RCC 7860 (cell line): Measurements from ENCODE around the gene FCRLA.
"Not testable (repeated sequence)": the region's sequence is repeated elsewhere in the genome, so short reads cannot be mapped to it uniquely, and the experiment has no call there.

Experiments
- DNase-seq: peaks from one replicate; pipeline ENCODE4 v3.0.0-alpha.2; 2015; ENCODE audit warnings: low spot score
- FAIRE-seq: peaks from 2 replicates; lab custom pipeline; 2012; peaks lifted over from hg19 to GRCh38; lab: Jason Lieb, UNC

FCRLA gene, protein sequence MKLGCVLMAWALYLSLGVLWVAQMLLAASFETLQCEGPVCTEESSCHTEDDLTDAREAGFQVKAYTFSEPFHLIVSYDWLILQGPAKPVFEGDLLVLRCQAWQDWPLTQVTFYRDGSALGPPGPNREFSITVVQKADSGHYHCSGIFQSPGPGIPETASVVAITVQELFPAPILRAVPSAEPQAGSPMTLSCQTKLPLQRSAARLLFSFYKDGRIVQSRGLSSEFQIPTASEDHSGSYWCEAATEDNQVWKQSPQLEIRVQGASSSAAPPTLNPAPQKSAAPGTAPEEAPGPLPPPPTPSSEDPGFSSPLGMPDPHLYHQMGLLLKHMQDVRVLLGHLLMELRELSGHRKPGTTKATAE

GRCh38 chr1:161706482-161707347 lies at the start of gene FCRLA:
FCRLA (plus strand) TSS chr1:161707229; CDS start chr1:161707265, 36 bp downstream.
- FAIRE-seq: peak; percentile 15
- peak; percentile 81 for DNase-seq

- FAIRE-seq, DNase-seq: not testable (repeated sequence)
These were observed 48.5 kb upstream of the FCRLA start for GRCh38 chr1:161658524-161658923.

DNA sequence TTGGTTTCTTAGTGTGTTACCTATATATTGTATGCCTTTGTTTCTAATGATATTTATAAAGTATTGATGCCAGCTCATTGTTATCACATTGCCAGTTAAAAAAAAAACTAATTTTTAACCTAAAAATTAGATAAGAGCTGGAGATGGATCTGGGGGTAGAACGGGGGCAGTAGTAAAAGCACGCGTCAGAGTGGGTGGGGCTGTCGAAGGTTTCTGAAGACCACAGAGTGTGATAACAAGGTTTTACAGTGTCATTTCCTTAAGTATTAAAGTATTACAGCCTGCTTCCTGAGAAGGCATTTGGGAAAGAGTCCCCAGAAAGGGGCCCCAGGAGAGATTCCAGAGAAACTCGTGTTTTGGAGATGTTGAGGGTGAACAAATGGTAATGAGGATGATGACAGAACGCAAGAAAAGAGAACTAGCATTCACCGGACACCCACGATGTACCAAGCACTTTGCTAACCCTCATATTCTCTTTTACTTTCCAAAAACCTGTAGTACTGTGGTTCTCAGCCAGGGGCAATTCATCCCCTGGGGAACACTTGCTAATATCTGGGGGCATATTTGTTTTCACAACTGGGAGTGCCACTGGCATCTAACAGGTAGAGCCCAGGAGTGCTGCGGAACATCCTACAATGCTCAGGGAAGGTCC lies 45.2 kb upstream of the FCRLA start:
- FAIRE-seq: not testable (repeated sequence)

DNA sequence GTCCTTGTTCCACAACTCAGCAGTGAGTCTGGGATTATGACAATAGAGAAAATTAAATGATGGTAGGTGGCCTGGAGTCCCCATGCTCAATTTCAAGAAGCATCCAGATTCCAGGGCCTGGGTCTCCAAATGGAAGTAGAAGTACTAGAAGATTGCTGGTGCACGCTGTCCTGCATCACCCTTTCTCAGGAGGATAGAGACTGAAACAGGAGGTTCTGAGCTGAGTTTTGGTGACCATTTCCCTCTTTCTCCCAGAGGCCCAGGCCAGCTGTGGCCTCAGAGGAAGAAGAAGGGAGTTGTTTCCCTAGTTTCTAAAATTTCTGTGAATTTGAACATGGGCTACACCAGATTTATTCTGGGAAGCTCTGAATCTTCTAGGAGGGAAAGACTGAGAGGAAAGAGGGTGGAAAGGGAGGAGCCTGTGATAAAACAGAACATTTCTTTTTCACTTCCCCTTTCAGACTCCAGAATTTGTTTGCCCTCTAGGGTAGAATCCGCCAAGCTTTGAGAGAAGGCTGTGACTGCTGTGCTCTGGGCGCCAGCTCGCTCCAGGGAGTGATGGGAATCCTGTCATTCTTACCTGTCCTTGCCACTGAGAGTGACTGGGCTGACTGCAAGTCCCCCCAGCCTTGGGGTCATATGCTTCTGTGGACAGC lies 44.2 kb upstream of the FCRLA start, which contains the start of gene FCGR2B:
Gene FCGR2B, plus strand, starts transcription at position 460 of the 656 bp plus-strand sequence. Its CDS starts 99 bp downstream, at position 559.
- DNase-seq, FAIRE-seq: not testable (repeated sequence)

More for the DNA sequence above, 45.2 kb upstream of the FCRLA start:
- DNase-seq: not testable (repeated sequence)

- DNase-seq, FAIRE-seq: not testable (repeated sequence)
These were observed 43.5 kb upstream of the FCRLA start for GRCh38 chr1:161663569-161663968.

GRCh38 chr1:161664689-161665088 lies 42.3 kb upstream of the FCRLA start:
- FAIRE-seq, DNase-seq: not testable (repeated sequence)

GRCh38 chr1:161671045-161672020 lies 35.7 kb upstream of the FCRLA start:
- not testable (repeated sequence) for DNase-seq, FAIRE-seq

DNA sequence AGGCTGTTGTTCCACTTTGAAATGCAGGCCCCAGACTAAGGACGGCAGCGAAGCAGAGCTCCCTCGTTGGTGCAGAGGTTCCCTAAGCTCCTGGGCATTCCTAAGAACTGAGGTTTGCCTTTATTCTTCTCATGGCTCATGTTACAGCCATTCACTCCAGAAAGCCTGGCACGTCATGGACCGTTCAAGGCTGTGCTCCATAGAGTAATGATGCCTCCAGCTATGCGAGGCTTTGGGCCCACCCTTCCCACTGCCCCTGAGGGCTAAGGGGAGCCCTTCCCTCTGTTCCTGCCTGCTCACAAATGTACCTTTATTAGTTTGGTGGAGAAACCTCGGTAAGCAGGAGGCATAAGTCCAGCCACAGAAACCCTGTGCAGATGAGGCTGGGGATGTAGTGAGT lies 33.6 kb upstream of the FCRLA start:
- DNase-seq, FAIRE-seq: not testable (repeated sequence)

- not testable (repeated sequence) for FAIRE-seq, DNase-seq
These were observed 32.6 kb upstream of the FCRLA start for GRCh38 chr1:161674447-161674846.

DNA sequence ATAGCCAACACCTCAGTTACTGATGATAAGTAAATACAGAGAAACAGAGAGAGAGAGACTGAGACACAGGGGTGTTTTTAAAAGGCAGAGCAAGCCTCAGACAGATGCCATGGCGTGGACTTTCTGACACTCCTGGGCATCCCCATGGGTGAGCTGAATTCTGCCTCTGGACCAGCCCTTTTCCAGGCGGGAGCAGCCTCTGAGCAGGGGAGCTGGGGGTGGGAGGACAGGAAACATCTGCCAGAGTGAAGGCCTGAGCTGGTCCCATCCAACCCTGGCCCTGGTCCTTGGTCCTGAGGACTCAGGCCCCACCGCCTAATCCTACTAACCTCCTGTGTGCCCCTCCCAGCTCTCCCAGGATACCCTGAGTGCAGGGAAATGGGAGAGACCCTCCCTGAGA lies 32.1 kb upstream of the FCRLA start:
- DNase-seq, FAIRE-seq: not testable (repeated sequence)

- FAIRE-seq: no peak
- no peak for DNase-seq
These were observed 30.6 kb upstream of the FCRLA start for GRCh38 chr1:161676441-161676840.

- DNase-seq (no peak), FAIRE-seq (no peak)
These were observed 29.9 kb upstream of the FCRLA start for GRCh38 chr1:161676958-161677689.

GRCh38 chr1:161678500-161678899 lies 28.5 kb upstream of the FCRLA start:
- DNase-seq: no peak
- FAIRE-seq: no peak

DNA sequence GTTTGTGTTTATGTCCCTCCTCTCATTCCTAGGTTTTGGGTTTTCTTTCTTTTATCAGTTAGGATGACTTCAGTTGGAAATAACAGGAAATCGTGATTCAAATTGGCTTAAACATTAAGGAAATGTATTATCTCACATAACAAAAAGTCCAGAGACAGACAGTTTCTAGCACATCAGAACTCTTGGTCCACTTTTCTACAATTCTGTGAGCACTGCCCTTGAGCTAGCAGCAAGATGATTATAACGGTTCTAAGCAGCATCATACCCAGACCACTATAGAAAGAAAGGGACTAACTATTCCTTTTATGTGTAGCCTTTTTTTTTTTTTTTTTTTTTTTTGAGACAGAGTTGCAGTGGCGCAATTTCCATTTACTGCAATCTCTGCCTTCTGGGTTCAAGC lies 25.1 kb upstream of the FCRLA start:
- FAIRE-seq (no peak), DNase-seq (no peak)

DNA sequence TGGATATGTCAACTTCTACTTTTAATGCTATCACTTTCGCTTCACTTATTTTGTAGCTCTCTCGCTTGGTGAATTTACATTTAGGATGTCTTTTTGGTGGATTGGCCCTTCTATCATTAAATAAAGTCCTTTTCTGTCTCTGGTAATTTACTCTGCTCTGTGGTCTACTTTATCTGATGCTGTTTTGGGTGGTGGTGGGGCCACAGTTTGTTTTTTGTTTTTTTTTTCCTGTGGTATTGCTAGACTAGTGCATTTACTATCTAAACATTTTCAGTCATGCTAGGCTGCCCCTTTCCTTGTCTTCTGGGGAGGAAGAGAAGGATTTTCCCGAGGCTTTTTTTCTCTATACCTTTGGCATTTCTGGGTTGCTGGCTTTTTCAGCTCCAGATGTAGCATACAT lies 18.1 kb upstream of the FCRLA start:
- FAIRE-seq: no peak
- DNase-seq: no peak

- FAIRE-seq (no peak), DNase-seq (no peak)
These were observed 15.2 kb upstream of the FCRLA start for GRCh38 chr1:161691846-161692245.

GRCh38 chr1:161693020-161693712 lies 13.9 kb upstream of the FCRLA start:
- FAIRE-seq, DNase-seq: not testable (repeated sequence)

DNA sequence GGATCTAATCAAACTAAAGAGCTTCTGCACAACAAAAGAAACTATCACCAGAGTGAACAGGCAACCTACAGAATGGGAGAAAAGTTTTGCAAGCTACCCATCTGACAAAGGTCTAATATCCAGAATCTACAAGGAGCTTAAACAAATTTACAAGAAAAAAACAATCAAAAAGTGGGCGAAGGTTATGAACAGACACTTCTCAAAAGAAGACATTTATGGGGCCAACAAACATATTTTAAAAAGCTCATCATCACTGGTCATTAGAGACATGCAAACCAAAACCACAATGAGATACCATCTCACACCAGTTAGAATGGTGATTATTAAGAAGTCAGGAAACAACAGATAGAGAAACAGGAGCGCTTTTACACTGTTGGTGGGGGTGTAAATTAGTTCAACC lies 8.7 kb upstream of the FCRLA start:
- not testable (repeated sequence) for DNase-seq, FAIRE-seq
